GM21737 (cell line): ENCODE measurements around the gene HSPA14.
A peak's percentile ranks its signal among the peaks of the same experiment; 100 is the strongest.
"Not testable (repeated sequence)": the region's sequence is repeated elsewhere in the genome, so short reads cannot be mapped to it uniquely, and the experiment has no call there.

Source experiments
- ATAC-seq: cut with Tn5 transposase; IDR thresholded peaks from one replicate; pipeline ENCODE4 v1.9.1; 2021; ENCODE audit warnings: mild to moderate bottlenecking, moderate library complexity; ENCODE audit not compliant: unreplicated experiment

The HSPA14 gene

DNA sequence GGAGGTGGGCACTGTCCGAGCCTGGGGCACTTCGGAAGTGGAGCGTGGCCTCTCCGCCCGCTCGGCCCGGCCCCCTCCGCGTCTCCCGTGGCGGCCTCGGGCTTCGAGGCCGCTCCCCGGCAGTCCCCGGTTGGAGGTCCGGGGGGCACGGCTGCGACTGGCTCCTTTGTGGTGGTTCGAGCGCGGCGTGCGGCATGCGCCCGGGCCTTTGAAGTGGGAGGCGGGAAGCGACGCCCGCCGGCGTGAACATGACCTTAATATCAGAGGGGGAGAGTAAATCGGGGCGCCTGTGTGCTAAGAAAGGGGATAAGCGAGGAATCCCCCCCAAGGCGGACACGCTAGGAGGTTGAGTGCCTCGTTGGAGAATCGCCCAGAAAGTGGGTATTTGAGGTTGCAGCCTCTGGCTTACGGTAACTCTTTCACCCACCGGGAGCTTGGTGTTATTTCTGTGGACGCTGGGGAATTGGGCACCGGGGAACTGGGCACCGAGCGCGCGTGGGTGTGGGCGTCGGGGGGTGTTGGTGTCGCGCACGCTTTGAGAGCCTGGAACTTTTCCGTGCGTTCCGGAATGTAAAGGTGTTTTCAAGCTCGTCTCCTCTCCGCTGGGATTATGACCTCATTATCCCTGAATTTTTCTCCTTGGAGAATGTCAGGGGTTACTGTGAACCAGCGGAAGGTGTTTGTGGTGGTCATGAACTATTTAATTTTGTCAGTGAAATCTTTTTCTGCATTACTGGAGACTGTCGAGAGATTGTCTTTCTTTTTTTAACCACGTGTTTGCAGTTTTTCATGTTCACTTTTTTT, 41.2 kb downstream of the HSPA14 start:
- peak; percentile 2 for ATAC-seq

DNA sequence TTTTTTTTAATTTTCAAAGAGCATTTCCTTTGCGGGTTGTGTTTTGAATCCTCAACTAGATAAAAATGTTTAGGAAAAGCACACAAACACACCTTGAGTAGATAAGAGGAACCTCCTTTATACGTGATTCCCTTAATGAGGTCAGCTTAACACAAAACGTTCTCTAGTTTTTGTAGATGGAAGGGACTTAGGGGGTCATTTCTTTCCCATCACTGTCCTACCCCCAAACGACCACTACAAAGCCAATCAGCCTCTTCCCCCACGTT, 41.8 kb downstream of the HSPA14 start:
- no peak for ATAC-seq

DNA sequence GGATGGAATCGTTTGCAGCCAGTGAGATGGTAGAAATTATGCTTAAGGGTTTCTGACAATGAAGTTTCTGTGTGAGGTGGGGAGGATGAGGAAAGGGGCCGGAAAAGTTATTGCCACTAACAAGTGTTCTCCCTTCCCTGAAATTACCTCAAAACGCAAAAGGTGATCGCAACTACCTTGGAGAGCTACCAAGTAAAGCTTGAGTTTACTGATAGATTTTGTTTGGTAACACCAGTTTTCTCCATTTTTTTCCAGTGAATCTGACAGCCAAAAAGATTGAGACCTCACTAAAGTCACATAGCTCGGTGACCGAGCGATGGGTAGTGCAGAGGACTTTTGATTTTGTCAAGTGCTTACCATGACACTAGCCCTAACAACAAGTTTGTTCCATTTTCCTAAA, 42.1 kb downstream of the HSPA14 start:
- ATAC-seq = no peak

DNA sequence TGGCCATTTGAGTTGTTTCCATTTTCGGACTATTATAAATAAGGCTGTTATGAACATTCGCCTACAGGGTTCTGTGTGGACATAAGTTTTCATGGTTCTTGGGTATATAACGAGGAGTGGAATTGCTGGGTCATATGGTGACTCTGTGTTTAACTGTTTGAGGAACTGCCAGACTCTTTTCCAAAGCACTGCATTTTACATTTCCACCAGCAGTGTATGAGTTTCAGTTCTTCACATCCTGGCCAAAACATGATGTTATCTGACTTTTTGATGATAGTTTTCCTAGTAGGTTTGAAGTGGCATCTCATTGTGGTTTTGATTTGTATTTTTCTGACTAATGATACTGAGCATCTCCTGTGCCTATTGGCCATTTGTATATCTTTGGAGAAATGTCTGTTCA, 46.0 kb downstream of the HSPA14 start:
- no peak for ATAC-seq

DNA sequence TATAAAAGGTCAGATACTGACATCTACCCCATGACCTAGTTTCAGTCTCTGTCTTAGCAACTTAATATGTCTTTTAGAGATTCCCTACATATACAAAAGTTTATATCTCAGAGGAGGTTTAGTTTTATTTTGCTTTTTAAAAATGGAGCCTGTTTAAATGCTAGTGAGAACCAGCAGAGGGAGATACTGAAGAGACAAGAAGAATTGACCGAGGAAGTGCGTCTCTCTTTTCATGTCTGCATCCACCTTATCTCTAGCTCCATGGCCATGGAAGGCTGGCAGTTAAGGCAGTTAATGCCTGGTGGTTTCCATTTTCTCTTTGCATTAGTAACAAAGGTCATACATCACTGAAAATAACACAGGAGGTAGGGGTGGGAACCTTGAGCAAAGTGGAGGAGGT, 51.2 kb downstream of the HSPA14 start:
- ATAC-seq = no peak

DNA sequence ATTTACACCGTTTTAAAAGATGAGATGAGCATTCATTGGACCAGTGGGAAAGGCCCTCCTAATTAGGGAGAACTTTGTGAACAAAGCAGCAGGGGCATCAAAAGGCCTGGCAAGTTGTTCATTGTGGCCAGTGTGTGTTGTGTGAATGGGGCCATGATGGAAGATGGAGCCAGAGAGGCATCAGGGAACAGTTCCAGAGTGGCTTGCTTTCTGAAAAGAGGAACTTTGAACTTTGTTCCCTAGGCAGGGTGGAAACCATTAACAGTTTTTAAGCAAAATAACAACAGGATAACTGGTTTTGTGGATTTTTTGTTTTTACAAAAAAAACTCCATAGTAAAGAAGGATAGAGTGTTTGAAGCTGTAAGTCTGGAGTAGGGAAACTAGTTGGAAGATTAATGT, 53.0 kb downstream of the HSPA14 start:
- ATAC-seq = no peak

DNA sequence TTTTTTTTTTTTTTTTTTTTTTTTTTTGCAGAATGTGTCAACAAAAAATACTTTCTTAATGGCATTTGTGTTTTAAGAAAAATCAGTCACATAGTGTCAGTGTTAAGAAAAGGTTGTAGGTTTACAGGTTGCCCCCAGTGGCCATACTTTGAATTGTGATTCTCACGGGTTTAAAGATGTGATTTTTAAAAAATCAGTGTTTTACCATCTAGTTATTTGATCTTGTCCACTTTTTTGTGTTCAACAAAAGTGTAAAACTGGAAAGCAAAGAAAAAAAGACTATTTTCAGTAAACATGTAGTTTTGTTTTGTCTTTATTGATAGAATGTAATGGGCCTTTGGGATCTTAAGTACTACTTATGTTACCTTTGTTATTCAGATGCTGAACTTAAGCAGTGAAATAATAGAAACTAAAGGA, 66.2 kb downstream of the HSPA14 start:
- ATAC-seq = no peak

DNA sequence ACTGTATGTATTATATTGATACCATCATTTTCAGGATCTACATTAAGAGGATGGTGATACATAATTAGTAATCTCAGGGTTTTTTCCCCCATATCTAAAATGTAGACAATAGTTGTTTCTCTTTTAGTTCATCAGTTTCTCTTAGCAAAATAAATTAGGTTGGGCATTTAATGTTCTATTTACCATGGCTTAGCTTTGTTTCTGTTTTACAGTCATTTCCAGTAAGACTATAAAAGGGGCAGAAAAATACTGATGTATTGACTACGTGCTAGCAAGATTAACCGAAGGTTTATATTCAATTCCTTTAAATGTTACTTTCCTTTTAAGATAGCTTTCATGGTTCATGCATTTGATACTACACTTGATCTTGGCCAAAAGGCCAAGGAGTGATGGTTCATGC, 66.8 kb downstream of the HSPA14 start:
- ATAC-seq = no peak

DNA sequence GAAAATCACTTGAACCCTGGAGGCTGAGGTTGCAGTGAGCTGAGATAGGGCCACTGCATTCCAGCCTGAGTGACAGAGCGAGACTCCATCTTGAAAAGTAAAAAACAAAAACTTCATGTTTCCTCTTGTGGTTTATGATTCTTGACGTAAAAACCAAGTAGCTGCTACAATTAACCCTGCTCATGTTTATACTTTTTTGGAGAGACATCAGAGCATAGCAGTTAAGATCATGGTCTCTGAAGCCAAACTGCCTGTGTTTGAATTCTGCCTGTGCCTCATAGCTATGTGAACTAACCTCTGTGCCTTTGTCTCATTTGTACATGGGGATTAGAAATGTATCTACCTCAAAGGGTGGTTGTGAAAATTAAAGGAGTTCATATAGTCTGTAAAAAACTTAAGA, 67.8 kb downstream of the HSPA14 start:
- ATAC-seq = no peak

DNA sequence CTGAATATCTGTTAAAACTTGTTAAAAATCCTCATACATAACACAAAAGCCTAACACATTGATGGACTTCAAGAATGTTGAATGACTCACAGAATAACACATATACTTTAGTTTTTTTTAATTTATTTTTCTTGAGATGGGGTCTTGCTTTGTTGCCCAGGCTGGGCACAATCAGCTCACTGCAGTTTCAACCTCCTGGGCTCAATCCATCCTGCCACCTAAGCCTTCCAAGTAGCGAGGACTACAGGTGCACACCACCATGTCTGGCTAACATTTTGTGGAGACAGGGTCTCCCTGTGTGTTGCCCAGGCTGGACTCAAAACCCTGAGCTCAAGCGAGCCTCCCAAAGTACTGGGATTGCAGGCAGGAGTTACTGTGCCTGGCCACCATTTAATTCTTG, 68.7 kb downstream of the HSPA14 start:
- no peak for ATAC-seq

DNA sequence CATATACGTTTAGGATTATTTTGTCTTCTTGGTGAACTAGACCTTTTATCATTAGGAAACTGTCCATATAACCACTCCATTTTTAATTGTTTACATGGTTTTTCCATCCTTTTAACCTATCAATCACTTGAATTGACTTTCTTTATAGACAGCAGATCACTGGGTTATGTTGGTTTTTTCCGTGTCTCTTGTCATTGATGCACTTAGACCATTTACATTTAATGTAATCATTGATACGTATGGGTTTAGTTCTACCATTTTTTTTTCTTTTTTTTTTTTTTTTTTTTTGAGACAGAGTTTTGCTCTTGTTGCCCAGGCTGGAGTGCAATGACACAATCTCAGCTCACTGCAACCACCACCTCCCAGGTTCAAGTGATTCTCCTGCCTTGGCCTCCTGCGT, 69.5 kb downstream of the HSPA14 start:
- ATAC-seq = not testable (repeated sequence)

DNA sequence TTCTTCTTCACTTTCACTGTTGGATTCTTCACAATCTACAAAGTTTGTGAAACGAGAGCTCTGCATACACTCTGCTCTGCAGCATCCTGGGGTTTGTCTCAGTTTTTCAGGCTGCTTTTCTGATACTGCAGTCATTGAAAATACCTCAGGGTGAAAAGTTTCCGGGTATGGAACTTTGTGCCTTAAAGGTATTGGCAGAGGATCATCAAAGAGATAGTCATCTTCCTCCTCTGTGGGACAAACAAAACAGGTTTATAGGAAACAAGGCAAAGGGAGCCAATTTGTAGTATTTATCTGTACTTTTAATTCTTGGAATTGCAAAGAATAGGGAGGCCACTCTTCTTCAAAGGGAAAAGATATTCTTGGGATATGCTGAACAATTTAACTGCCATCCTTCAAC, 71.0 kb downstream of the HSPA14 start:
- no peak for ATAC-seq

DNA sequence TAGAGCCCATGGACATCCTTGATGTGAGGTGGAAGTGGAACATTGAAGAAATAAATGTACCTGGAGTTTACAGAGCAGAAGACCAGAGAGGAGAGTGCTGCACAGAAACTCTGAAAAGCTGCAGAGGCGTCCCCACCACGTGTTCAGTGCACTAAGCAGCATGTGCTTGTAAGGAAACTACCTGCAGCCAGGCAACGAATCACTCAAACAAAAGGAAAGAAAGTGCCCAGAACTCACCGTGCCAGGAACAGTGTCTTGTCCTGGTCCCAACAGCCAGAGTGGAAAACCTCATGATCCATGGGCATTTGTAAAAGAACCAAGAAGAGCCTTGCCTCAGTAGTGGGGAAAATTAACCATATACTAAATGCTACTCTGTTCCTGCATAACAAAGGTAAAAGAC, 72.8 kb downstream of the HSPA14 start:
- no peak for ATAC-seq

DNA sequence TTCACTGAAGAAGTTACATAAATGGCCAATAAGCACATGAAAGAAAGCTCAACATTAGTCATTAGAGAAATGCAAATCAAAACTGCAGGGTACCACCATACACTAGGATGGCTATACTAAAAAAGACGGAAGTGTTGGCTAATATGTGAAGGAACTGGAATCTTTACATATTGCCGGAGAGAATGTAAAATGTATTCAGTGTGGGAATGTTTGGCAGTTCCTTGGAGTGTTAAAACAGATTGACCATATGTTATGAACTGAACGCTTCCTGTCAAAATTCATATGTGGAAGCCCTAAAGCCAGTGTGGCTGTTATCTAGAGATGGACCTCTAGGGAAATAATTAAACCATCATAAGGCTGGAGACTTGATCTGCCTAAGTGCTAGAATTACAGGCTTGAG, 73.7 kb downstream of the HSPA14 start:
- ATAC-seq = no peak

DNA sequence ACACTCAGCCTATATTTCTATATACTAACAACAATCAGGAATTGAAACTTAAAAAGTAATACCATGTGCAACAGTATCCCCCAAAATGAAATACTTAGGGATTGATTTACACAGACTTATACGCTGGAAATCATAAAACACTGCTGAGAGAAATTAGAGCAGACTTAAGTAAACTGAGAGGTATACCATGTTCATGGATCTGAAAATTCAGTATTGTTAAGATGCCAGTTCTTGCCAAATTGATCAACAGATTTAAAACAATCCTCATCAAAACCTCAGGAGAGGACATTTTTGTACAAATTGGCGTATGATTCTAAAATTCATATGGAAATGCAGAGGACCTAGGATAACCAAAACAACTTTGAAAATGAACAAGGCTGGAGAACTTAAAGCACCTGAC, 78.5 kb downstream of the HSPA14 start:
- ATAC-seq = no peak

DNA sequence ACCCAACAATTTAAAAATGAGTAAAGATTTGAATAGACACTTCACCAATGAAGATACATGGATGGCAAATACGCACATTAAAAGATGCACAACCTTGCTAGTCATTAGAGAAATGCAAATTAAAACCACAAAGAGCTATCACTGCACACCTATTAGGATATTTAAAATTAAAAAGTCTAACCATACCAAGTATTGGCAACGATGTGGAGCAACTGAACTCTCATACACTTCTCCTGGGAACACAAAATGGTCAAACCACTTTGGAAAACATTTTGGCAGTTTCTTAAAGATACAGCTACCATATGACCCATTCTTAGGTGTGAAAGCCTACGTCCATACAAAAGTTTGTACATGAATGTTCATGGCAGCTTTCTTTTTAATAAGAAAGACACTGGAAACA, 79.7 kb downstream of the HSPA14 start:
- no peak for ATAC-seq

DNA sequence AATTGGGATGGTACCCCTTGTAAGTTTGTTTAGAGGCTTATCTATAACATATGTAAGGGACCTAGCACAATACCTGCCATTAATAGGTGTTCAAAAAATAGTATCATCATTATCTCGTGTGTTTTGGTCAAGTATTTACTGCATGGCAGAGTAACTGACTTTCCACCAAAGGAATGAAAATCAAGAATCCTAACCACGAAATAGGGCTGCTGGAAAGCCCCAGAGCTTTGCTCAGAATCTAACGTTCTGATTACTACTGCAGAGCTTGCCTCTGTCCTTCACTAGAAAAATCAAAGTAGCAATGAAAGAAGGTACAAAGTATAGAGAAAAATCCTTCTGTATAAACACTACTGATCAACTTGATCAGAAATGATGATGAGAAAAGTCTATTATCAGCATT, 80.9 kb downstream of the HSPA14 start:
- ATAC-seq = no peak
